Measurements from ENCODE around the gene SORCS1. TPM values are rescaled to one million over a fixed set of nuclear protein-coding genes. Genes with fewer than 3 reads are reported as not detected.

The SORCS1 gene
- total RNA-seq, 1 experiment from 2014 or later: not detected

DNA sequence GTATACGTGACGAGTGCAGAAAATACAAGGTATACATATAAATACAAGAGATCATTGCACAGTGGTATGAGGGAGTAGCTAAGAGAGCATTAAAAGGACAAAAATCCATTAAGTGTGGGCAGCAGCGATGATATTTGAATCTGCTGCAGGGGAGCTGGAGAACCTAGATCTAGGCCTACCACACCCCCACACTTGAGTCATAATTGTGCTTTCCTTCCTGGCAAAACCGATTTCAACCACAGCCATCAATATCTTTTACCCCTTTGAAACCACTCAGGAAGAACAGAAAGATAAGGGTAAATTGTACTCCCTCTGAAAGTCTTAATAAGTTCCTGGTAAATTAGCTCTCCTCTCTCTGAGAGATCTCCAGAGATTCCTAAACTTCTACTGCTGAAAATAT lies 345.0 kb downstream of the SORCS1 start:
- no peak for DNase-seq (ENCODE audit: low spot score)

DNA sequence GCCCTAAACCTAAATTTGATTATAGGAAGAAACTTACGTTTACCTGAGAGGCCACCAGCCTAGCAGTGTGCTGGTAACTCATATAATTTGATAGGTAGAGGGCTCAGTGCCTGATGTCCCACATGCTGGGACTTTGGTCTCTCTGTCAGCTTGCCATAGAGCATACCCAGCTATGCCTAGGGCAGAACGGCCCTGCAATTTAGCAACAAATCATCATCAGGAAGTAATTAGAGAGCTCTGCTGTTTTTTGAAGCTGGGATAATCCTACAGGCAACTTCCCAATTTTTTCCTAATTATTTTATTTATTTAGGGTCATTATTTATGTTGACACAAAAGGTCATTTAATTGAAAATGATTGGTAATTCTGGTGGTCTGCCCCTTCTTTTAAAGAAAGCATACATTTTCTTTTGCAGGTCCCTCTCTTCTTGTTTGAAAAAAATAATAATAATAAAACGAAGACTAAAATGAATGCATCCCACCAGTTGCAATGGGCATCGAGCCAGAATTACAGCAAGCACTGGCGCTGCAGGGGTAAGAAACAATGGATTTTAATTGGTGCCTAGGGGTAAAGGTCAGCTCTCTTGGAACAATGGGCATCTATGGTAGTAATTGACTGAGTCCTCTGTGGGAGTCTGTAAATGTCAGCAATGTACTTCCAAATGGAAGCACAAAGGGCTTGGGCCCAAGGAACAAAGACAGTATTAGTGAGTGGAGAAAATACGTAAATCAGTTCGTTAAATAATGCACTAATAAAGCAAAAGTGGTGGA lies 348.0 kb downstream of the SORCS1 start:
- no peak for DNase-seq (ENCODE audit: low spot score)

DNA sequence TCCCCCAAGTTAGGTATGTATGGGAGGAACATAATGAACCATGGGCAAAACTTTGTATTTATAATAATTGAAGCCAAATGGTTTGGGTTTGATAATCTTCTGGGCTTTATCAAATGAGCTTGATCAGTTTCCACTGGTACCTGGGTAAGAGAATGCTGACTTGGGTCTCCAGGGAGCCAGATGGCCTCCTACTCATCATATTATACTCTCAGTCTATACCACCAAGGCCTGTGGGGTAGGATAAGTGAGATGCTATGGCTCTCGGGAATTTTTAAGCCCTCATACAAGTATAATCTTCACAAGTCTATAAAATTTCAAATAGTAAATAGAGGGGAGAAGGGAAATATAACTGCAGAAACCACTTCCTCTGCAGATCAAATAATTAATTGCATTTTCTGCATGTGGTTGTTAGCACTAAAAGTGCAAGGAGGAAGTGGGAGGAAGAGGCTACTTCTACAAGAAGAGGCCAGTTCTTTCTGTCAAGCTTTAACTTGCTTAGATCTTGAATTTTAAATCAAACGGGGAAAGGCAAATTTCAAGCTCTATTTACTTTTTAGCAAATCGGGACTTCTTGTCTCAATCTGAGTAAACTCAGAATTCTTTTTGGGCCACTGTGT lies 349.0 kb downstream of the SORCS1 start:
- DNase-seq (ENCODE audit: low spot score): no peak

DNA sequence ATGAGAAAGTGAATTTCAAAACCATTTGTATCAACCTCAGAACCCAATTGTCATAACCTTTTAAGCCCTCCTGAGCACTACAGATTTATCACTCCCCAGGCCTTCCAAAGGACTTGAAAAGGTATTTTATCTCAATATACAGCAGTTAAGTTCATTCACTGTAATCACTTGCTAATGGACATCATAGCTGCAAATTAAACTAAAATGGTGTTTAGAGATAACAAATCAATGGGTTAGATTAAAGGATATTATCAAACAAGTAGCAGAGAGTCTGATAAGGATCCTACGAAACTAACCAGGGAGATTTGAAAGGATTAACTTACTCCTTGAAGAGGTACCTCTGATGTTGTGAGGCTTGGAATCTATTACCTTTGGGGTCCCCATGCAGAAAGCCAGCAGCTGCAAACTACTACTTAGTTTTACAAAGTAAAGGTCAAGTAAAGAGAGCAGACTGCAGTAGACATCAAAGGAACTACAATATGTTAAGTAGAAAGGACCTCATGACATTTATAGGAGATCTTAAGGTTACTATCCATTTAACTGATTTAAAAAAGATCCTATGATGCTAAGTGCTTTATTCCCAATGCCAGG lies 359.4 kb downstream of the SORCS1 start:
- no peak for DNase-seq (ENCODE audit: low spot score)

DNA sequence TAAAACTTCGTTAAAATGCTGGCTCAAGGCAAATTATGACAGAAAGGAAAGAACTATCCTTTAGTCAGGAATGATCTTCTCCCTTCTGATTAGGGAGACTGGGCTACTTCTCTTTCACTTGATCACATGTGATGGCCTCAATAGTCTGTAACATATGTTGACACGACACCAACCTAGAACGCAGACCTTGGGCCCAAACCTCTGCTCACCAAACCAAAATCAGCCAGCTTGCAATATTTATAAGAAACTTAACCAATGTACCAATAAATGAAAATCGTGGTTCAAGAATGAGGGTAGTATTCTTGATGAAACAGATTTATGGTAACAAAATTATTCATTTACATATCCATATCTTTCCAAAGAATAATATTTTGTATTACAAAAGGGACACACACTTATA lies 361.6 kb downstream of the SORCS1 start:
- no peak for DNase-seq (ENCODE audit: low spot score)

DNA sequence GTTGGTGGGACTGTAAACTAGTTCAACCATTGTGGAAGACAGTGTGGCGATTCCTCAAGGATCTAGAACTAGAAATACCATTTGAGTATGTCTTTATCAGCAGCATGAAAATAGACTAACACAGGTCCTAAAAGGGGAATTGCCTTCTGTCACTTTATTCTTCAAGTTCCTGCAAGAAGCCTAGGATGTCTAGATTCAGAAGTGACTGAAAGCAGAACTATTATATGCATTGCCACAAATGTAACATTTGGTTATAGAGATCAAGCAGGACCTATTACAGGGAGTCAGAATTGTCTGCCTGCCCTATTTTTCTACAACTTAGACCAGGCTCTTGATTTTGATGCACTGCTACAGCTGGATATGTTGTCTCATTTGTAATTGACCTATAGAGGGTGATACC lies 364.7 kb downstream of the SORCS1 start:
- DNase-seq (ENCODE audit: low spot score): no peak

DNA sequence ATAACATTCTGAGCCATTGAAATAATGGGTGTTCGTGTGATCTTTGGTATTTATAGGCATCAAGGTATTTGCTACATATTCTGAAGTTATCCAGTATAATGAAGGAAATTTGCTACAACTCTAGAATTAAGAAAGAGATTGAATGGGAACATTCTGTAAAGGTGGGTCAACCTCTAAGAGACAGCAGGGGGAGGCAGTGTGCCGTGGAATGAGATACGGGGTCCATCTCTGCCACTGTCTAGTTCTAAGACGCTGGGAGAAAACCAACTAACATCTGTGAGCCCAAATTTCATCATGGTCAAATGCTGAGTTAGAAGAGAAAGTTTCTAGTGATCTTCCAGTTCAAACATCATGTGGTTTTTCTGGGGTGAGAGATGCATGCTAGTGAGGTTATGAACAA lies 368.9 kb downstream of the SORCS1 start:
- DNase-seq (ENCODE audit: low spot score): peak; percentile 34

DNA sequence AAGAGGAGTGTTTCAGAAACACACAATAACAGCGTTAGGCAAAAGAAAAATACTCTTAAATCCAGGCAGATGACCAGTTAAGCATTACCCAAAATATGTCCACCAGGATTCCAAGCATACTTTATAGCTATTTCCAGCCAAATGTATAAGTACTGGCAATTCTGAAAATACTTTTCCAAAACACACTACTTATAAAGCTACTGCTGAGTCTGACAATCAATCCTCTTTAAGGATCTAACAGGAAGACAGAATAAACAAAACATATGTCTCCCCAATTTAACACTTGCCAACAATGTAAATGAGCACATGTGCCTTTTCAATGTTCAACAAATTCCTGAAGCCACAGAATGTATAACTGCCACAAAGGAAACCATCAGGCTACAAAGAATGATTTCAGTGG lies 370.9 kb downstream of the SORCS1 start:
- DNase-seq (ENCODE audit: low spot score): no peak

DNA sequence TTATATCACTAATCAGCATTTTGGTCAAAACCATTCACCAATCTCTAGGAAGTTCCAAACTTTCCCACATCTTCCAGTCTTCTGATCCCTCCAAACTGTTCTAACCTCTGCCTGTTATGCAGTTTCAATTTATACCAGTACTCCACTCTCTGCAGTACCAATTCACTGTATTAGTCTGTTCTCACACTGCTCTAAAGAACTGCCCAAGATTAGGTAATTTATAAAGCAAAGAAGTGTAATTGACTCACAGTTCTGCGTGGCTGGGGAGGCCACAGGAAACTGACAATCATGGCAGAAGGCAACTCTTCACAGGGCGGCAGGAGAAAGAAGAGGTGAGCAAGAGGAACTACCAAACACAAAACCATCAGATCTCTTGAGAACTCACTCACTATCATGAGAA lies 374.9 kb downstream of the SORCS1 start:
- DNase-seq (ENCODE audit: low spot score): no peak

DNA sequence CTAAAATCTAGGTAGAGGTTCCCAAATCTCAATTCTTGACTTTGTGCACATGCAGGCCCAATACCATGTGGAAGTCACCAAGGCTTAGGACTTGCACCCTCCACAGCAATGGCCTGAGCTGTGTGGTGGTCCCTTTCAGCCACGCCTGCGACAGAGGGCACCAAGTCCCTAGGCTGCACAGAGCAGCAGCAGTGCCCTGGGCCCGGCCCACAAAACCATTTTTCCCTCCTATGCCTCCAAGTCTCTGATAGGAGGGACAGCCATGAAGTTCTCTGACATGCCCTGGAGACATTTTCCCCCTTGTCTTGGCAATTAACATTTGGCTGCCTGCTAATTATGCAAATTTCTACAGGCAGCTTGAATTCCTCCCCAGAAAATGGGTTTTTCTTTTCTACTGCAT lies 375.5 kb downstream of the SORCS1 start:
- DNase-seq (ENCODE audit: low spot score): no peak

DNA sequence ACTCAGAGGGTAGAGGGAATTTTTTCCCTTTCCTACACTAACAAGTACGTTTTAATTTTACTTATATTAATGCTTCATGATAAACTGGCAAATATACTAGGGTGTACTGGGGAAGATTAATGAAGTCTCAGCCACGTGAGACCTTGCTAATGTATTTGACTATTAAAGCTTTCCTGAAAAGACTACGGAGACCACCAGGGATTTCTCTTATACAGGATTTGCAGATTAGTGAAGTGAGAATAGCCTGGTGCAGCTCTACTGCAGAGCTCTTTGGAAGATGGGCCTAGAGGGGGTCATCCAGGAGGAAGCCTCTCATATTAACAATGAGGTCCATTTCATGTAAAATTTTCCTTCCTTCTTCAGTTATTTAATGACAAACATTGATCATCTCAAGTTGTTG lies 379.0 kb downstream of the SORCS1 start:
- DNase-seq (ENCODE audit: low spot score): no peak

DNA sequence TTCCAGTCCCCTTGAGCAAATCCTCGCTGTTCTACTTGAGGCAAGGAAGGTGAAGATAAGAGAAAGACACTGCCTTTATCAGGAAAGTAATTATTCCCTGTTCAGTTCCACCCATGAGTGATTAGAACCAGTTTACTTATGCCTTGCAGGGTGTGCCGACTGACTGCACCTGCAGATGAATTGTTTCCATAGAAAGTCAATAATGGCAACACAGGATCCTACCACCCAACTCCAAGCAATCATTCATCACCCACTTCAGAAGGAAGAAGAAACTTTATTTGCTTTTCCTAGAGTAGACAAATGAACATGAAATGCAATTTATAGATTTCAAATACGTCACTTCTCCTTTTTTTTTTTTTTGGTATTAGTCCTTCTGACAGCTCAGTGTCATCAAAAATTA lies 383.9 kb downstream of the SORCS1 start:
- DNase-seq (ENCODE audit: low spot score): no peak

DNA sequence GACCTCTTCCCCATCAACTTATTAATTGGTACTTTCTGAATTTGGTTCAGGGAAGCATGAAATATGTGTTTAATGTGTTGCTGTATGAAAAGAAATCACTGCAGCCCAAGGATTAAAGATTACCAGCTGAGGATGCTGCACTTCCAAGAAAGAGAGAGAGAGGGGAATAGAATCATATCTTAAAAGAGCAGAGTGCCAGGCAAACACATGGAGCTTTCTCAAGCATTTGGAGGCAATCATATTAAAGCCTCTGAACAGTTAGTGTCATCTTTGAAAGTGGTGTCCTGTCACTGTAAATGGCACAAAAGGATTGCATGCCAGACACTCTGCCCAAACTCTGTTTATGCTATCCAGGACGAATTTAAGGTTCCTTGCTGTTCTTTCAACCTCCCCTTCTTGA lies 386.7 kb downstream of the SORCS1 start:
- DNase-seq (ENCODE audit: low spot score): no peak

DNA sequence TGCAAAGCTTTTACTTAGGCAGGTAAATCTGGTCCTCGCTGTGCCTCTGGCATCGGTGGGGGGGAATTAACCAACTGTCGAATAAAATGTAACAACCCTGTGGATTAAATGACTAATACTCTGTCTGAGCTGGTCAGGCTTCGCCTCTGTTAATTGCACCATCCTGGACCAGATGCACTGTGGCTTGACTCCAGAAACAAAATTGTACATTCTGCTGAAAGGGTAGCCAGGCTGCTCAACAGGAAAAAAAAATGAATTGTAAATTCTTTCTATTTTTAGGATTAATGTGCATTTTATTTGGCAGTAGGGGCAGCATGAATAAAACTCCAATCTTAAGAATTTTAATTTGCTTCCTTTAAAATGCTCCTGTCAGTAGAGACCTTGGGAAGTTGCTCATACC lies 389.4 kb downstream of the SORCS1 start:
- no peak for DNase-seq (ENCODE audit: low spot score)

DNA sequence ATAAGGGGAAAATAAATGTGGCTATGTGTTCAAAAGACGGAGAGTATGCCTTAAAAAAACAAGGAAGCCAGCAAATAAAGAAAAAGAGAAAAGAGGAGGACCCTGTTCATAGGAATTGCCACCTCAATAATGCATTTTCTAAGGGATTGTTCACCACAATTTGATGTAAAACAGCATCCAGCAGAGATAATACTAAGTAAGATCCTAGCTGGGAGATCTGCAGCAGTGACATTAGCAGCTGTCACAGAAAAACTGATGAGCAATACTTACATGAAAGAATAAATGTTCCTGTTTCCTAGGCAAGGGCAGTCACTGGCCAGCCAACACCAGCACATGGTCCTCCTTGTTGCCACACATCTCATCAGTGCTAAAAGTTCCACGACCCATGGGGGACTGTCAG lies 391.5 kb downstream of the SORCS1 start:
- DNase-seq (ENCODE audit: low spot score): no peak

DNA sequence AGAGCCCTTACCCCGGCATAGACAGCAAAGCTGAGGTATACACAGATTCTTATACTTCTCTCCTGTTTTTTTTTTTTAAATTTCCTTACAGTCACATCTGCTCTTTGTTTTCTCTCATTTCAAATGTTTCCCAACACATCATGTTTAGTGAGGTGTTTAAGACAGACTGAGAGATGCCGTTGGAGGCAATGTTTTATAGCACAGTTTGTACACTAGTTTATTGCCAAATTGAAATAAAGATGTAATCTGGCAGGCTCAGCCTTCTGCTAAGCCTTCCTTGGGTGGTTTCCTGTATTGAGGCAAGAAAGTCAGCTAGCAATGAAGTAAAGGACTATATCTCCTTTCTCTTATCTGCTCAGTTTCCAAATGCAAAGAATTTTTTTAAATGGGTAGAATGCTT lies 393.4 kb downstream of the SORCS1 start:
- no peak for DNase-seq (ENCODE audit: low spot score)

DNA sequence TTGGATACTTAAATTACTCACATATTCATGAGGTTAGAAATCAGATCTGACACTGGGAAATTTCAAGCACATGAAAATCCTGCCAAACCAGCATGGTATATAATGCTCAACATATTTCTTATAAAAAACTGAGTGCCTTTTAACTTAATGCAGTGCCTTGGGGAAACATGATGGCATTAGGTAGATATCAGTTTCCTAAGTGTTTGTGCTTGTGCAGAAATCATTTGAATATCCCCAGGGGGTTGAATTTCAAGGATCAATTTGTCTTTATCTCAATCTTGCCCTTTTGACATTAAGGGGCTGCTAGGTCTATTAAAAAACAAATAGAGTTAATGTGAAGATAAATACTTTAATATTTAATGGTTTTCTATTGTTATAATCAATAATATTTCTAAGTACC lies 396.3 kb downstream of the SORCS1 start:
- no peak for DNase-seq (ENCODE audit: low spot score)

DNA sequence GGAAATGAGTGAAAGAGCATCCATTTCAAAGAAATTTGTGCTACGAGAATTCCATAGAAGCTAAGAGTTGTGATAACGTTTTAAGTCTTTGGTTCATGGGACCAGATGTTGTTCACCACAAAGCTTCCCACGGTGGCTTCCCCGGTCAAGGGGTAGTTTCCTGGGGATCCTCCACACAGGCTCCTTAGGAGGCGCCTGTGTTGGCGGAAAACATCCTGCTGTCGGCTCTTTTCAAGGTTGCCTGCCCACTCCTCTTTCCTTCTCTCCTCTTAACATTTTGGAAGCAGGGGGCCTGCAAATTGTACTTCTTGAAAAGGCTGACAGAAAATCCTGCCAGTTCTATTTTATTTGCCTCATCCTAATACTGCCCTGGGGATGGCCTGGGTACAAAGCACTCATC lies 398.6 kb downstream of the SORCS1 start:
- no peak for DNase-seq (ENCODE audit: low spot score)

DNA sequence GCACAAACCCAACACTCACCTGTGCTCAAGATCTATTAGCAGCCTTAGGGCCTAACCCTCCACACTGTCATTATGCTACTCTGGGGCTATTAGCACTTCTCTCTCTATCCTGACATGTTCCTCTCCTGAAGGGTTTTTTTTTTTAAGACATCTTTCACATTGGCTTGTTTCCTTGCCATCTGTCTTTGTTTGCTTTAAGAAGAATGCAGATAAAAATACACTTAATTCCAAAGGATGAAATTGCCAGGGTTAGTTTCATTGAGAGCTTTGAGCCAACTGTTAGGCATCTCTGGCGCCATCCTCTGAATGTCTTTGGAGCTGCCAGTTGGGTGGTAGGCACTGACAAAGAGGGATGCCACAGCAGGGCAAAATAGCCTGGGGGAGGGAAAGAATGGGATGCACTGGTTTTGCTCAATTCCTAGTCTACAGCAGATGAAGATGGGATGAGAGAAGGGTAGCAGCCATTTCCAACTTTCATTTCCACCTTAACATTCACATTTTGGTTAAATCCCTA lies 399.2 kb downstream of the SORCS1 start:
- no peak for DNase-seq (ENCODE audit: low spot score)

DNA sequence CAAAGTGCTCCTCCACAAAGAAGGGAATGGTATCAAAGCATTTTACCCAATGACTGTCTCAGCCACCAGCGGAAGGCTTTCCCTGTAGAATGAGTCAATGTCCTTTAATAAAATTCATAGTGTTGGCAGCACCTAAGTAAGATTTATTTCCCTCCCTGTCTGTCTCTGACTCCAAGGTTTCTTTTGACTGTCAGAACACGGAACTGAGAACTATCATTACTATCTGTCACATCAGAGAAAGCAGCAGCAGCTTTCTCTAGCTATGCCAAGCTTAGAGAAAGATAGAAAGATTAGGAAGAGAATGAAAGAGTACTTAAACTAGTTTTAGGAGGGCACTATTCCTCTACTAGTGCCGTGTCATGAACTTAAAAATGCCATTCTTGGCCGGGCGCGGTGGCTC lies 400.1 kb downstream of the SORCS1 start:
- DNase-seq (ENCODE audit: low spot score): no peak

DNA sequence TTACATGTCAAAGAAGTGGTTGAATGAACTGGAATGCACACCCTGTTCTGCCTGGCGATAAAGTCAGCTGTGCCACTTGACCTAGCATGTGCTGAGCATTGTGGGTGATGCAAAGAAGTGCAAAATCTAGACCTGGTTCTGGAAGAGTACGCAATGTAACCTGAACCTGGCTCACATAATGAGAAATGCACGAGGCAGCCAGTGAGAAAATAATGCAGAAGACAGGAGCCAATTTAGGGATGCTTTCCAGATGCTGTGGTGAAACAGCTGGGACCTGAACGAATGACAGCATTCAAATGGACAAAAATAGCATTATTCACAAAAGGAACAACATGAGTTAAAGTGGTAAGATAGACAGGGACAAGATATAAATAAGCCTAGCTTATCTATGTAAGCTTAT lies 402.6 kb downstream of the SORCS1 start:
- no peak for DNase-seq (ENCODE audit: low spot score)

DNA sequence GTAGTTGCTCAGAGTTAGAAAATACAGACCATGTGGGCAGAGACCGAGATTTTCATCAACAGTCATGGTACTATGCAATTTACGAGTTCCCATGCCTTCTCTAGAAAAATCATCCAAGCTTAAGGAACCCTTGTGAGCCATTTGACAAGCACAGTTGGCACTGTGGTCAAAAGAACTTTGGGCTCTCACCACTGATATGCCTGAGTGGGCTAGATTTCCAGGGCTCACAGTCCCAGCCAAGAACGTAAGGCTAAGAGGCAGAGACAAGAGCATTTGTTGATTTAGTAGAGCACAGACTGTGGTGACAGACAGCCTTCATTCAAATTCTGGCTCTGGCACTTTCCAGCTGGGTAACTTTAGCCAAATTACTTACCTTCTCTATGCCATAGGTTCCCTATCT lies 407.0 kb downstream of the SORCS1 start:
- DNase-seq (ENCODE audit: low spot score): no peak

DNA sequence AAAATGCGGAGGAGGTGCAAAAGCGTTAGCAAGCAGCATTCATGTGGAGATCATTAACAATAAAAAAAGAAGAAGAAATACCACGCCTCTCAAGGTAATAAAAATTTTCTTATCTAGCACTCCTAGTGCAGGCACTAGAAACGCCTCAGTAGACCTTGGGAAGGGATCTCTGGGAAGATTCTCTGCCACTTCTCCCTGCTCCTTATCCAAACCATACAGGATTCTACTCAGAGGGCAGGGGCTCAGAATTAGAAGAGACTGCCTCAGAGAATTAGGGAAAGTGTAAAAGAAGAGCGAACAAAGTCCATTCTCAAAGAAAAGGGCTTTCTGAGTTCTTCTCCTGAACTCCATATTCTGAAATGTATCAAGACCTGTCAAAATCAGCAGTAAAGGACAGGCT lies 413.4 kb downstream of the SORCS1 start:
- DNase-seq (ENCODE audit: low spot score): no peak
